Measurements from ENCODE around the gene ATF3.

Gene ATF3

DNA sequence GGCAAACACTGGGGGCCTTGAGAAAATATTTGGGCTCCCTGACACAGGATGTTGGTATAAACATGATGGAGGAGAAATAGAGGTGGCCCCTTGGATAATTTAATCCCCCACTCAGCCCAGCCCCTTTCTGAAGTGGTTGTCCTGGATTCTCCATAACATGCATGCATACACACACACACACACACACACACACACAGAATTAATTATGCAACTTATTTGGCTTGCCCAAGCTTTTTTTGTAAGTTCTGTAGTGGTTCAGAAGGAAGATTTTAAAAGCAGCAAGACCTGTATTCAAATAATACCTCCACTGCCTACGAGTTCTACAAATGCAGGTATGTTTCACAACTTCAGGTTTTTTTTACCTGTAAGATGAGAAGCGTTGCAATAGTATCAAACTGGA, 15.0 kb downstream of the ATF3 start:
- Histone ChIP-seq H3K36me3 (ENCODE audit: insufficient read depth, low read length) (peaks cover 11% of the 10 kb centered on the region), H3K4me3 (ENCODE audit: low read depth in 1 of 2, low read length in 2 of 2) (no peak overlapping the region), H3K9ac (ENCODE audit: low read length) (no peak overlapping the region)

GRCh38 chr1:212624976-212625501, 16.5 kb downstream of the ATF3 start:
- Histone ChIP-seq H3K36me3 (ENCODE audit: insufficient read depth, low read length) (no peaks in the 10 kb centered on the region), H3K4me3 (ENCODE audit: low read depth in 1 of 2, low read length in 2 of 2) (no peak overlapping the region), H3K27me3 (ENCODE audit: control insufficient read depth in 1 of 2, insufficient read depth in 2 of 2, low read length in 2 of 2) (no peaks in the 10 kb centered on the region), H3K27ac (ENCODE audit: low read depth, low read length) (no peak overlapping the region), H3K4me1 (ENCODE audit: insufficient read depth, low read length) (no peaks in the 10 kb centered on the region), H3K9me3 (ENCODE audit: low read length) (no peaks in the 10 kb centered on the region), H3K9ac (ENCODE audit: low read length) (no peak overlapping the region)

More for the DNA sequence above, 15.0 kb downstream of the ATF3 start:
- H3K4me1 ChIP-seq (ENCODE audit: insufficient read depth, low read length) = no peaks in the 10 kb centered on the region
- no peak overlapping the region for H3K27ac ChIP-seq (ENCODE audit: low read depth, low read length)
- no peaks in the 10 kb centered on the region for H3K27me3 ChIP-seq (ENCODE audit: control insufficient read depth in 1 of 2, insufficient read depth in 2 of 2, low read length in 2 of 2)
- no peaks in the 10 kb centered on the region for H3K9me3 ChIP-seq (ENCODE audit: low read length)

DNA sequence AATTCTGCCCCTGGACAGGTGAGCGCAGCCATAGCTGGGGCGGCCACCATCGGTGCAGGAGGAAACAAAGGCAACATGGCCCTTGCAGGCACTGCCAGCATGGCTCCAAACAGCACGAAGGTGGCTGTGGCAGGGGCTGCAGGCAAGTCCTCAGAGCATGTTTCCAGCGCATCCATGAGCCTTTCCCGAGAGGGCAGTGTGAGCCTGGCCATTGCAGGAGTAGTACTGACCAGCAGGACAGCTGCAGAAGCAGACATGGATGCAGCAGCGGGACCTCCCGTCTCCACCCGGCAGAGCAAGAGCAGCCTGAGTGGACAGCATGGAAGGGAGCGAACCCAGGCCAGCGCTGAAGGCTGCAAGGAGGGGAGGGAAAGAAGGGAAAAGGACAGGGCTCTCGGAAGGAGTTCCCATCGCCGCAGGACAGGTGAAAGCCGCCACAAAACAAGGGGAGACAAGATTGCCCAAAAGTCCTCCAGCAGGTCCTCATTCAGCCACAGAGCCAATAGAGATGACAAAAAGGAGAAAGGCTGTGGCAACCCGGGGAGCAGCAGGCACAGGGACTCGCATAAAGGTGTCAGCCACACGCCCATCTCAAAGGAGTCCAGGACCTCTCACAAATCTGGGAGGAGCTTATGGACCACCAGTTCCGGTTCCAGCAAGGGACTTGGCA, 17.4 kb downstream of the ATF3 start:
- Histone ChIP-seq H3K36me3 (ENCODE audit: insufficient read depth, low read length) (no peaks in the 10 kb centered on the region), H3K27ac (ENCODE audit: low read depth, low read length) (no peak overlapping the region), H3K9me3 (ENCODE audit: low read length) (no peaks in the 10 kb centered on the region), H3K4me3 (ENCODE audit: low read depth in 1 of 2, low read length in 2 of 2) (no peak overlapping the region), H3K9ac (ENCODE audit: low read length) (no peak overlapping the region), H3K4me1 (ENCODE audit: insufficient read depth, low read length) (no peaks in the 10 kb centered on the region), H3K27me3 (ENCODE audit: control insufficient read depth in 1 of 2, insufficient read depth in 2 of 2, low read length in 2 of 2) (no peaks in the 10 kb centered on the region)

DNA sequence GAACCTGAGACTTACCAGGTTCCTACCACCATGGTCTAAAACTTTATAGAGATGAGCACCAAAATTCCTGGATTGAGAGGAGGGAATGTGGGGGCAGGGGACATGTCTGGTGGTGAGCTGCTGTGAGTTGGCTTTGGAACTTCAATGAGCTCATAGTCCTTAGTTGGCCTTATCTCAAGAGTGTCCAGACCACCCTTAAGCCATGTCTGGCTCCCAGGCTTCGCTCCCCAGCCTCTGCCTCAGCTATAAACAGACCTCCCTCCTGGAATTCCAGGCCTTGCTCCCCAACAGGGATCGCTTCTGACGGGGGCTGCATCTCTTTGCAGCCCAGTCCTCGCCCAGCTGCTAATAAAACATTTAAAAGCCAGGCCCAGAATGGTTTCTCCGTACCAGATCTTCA, 19.5 kb downstream of the ATF3 start:
- Histone ChIP-seq H3K27ac (ENCODE audit: low read depth, low read length) (no peak overlapping the region), H3K9me3 (ENCODE audit: low read length) (no peaks in the 10 kb centered on the region), H3K9ac (ENCODE audit: low read length) (no peak overlapping the region), H3K36me3 (ENCODE audit: insufficient read depth, low read length) (no peaks in the 10 kb centered on the region), H3K27me3 (ENCODE audit: control insufficient read depth in 1 of 2, insufficient read depth in 2 of 2, low read length in 2 of 2) (no peaks in the 10 kb centered on the region), H3K4me3 (ENCODE audit: low read depth in 1 of 2, low read length in 2 of 2) (no peak overlapping the region), H3K4me1 (ENCODE audit: insufficient read depth, low read length) (no peaks in the 10 kb centered on the region)

DNA sequence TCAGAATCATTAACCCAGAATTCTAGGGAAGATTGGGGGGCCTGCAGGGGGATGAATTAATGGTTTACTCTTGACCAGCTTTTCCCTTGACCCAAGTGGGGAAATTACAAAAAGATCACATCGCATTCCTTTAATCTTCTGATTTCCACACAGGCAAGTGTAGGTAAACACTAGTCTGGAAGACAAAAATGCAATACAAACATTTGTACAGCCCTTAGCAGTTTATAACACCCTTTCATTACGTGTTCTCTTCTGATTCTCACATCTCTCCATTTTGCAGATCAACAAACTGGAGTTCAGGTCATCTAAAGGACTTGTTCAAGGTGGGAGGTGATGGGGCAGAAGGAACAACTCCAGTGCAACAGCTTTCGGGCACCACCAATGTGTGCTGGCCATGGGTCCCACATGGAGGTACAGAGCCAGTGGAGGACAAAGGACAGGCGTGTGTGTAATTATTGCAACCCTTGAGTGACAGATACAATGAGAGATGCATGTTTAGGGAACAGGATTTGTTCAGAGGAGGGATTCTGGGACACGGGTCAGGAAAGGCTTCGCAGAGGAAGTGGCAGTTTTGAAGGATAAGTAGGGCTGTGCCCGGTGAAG, 20.4 kb downstream of the ATF3 start:
- no peaks in the 10 kb centered on the region for H3K36me3 ChIP-seq (ENCODE audit: insufficient read depth, low read length)
- H3K27ac ChIP-seq (ENCODE audit: low read depth, low read length) = no peak overlapping the region
- no peak overlapping the region for H3K4me3 ChIP-seq (ENCODE audit: low read depth in 1 of 2, low read length in 2 of 2)
- no peaks in the 10 kb centered on the region for H3K9me3 ChIP-seq (ENCODE audit: low read length)
- no peak overlapping the region for H3K9ac ChIP-seq (ENCODE audit: low read length)
- no peaks in the 10 kb centered on the region for H3K4me1 ChIP-seq (ENCODE audit: insufficient read depth, low read length)
- H3K27me3 ChIP-seq (ENCODE audit: control insufficient read depth in 1 of 2, insufficient read depth in 2 of 2, low read length in 2 of 2) = no peaks in the 10 kb centered on the region

GRCh38 chr1:212629450-212630157, 21.0 kb downstream of the ATF3 start:
- Histone ChIP-seq H3K36me3 (ENCODE audit: insufficient read depth, low read length) (no peaks in the 10 kb centered on the region), H3K9me3 (ENCODE audit: low read length) (no peaks in the 10 kb centered on the region), H3K4me1 (ENCODE audit: insufficient read depth, low read length) (no peaks in the 10 kb centered on the region), H3K27ac (ENCODE audit: low read depth, low read length) (no peak overlapping the region), H3K9ac (ENCODE audit: low read length) (no peak overlapping the region), H3K27me3 (ENCODE audit: control insufficient read depth in 1 of 2, insufficient read depth in 2 of 2, low read length in 2 of 2) (no peaks in the 10 kb centered on the region), H3K4me3 (ENCODE audit: low read depth in 1 of 2, low read length in 2 of 2) (no peak overlapping the region)

- H3K27ac ChIP-seq (ENCODE audit: low read depth, low read length) = no peak overlapping the region
- peaks cover 2% of the 10 kb centered on the region for H3K4me1 ChIP-seq (ENCODE audit: insufficient read depth, low read length)
- no peak overlapping the region for H3K9ac ChIP-seq (ENCODE audit: low read length)
- no peaks in the 10 kb centered on the region for H3K27me3 ChIP-seq (ENCODE audit: control insufficient read depth in 1 of 2, insufficient read depth in 2 of 2, low read length in 2 of 2)
- no peaks in the 10 kb centered on the region for H3K36me3 ChIP-seq (ENCODE audit: insufficient read depth, low read length)
- no peaks in the 10 kb centered on the region for H3K9me3 ChIP-seq (ENCODE audit: low read length)
- H3K4me3 ChIP-seq (ENCODE audit: low read depth in 1 of 2, low read length in 2 of 2) = no peak overlapping the region
Observed at GRCh38 chr1:212630158-212630900, 21.8 kb downstream of the ATF3 start.

DNA sequence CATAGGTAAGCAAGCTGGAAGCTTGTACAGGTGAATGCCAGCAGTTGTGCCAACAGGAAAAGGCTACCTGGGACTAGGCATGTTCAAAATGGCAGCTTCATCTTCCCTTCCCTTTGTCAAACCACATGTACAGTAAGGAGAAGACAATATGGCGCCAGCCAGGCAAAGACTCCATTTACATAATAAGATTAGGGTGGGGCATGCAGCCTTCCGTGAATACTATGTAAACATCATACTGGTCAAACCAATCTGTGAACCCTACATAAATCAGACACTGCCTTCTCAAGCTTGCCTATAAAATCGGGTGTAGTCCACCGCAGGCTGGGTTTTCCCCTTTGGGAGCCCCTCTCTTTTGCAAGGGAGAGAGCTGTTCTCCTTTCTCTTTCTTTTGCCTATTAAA, 24.6 kb downstream of the ATF3 start:
- Histone ChIP-seq H3K9ac (ENCODE audit: low read length) (no peak overlapping the region), H3K27ac (ENCODE audit: low read depth, low read length) (no peak overlapping the region), H3K4me1 (ENCODE audit: insufficient read depth, low read length) (peaks cover 23% of the 10 kb centered on the region), H3K4me3 (ENCODE audit: low read depth in 1 of 2, low read length in 2 of 2) (no peak overlapping the region), H3K9me3 (ENCODE audit: low read length) (no peaks in the 10 kb centered on the region), H3K27me3 (ENCODE audit: control insufficient read depth in 1 of 2, insufficient read depth in 2 of 2, low read length in 2 of 2) (no peaks in the 10 kb centered on the region), H3K36me3 (ENCODE audit: insufficient read depth, low read length) (no peaks in the 10 kb centered on the region)

- Histone ChIP-seq H3K9me3 (ENCODE audit: low read length) (no peaks in the 10 kb centered on the region), H3K27ac (ENCODE audit: low read depth, low read length) (no peak overlapping the region), H3K36me3 (ENCODE audit: insufficient read depth, low read length) (no peaks in the 10 kb centered on the region), H3K4me3 (ENCODE audit: low read depth in 1 of 2, low read length in 2 of 2) (no peak overlapping the region), H3K9ac (ENCODE audit: low read length) (no peak overlapping the region), H3K4me1 (ENCODE audit: insufficient read depth, low read length) (peaks cover 28% of the 10 kb centered on the region), H3K27me3 (ENCODE audit: control insufficient read depth in 1 of 2, insufficient read depth in 2 of 2, low read length in 2 of 2) (no peaks in the 10 kb centered on the region)
Observed at GRCh38 chr1:212634252-212634651, 25.7 kb downstream of the ATF3 start.

GRCh38 chr1:212635141-212635631, 26.6 kb downstream of the ATF3 start:
- peak overlapping the region; percentile 42 for H3K27ac ChIP-seq (ENCODE audit: low read depth, low read length)
- no peak overlapping the region for H3K9ac ChIP-seq (ENCODE audit: low read length)
- H3K27me3 ChIP-seq (ENCODE audit: control insufficient read depth in 1 of 2, insufficient read depth in 2 of 2, low read length in 2 of 2) = no peaks in the 10 kb centered on the region
- peaks cover 29% of the 10 kb centered on the region for H3K4me1 ChIP-seq (ENCODE audit: insufficient read depth, low read length)
- no peak overlapping the region for H3K4me3 ChIP-seq (ENCODE audit: low read depth in 1 of 2, low read length in 2 of 2)
- no peaks in the 10 kb centered on the region for H3K9me3 ChIP-seq (ENCODE audit: low read length)
- no peaks in the 10 kb centered on the region for H3K36me3 ChIP-seq (ENCODE audit: insufficient read depth, low read length)

- Histone ChIP-seq H3K4me3 (ENCODE audit: low read depth in 1 of 2, low read length in 2 of 2) (no peak overlapping the region), H3K27me3 (ENCODE audit: control insufficient read depth in 1 of 2, insufficient read depth in 2 of 2, low read length in 2 of 2) (no peaks in the 10 kb centered on the region), H3K27ac (ENCODE audit: low read depth, low read length) (peak overlapping the region; percentile 21), H3K9me3 (ENCODE audit: low read length) (no peaks in the 10 kb centered on the region), H3K9ac (ENCODE audit: low read length) (no peak overlapping the region), H3K4me1 (ENCODE audit: insufficient read depth, low read length) (peaks cover 29% of the 10 kb centered on the region), H3K36me3 (ENCODE audit: insufficient read depth, low read length) (no peaks in the 10 kb centered on the region)
Observed at GRCh38 chr1:212637902-212638301, 29.3 kb downstream of the ATF3 start.

Measured in muscle layer of colon (tissue), 2 donors.